Endothelial cell (in vitro differentiated cells): ENCODE measurements around the gene ETFA. TPM values are rescaled to one million over a fixed set of nuclear protein-coding genes. Genes with fewer than 3 reads are reported as not detected.

ENCODE experiments used
- DNase-seq: peaks from one replicate; pipeline ENCODE4 v3.0.0; 2021; ENCODE audit warnings: low spot score
- H3K27ac Mint-ChIP-seq: one replicate; pipeline ENCODE4 v1.8.0; 2021; ENCODE audit warnings: mixed read lengths, inconsistent platforms; ENCODE audit not compliant: unreplicated experiment
- H3K27me3 Mint-ChIP-seq: one replicate; pipeline ENCODE4 v1.8.0; 2021; ENCODE audit warnings: mild to moderate bottlenecking, moderate library complexity, mixed read lengths, inconsistent platforms; ENCODE audit not compliant: unreplicated experiment
- H3K36me3 Mint-ChIP-seq: one replicate; pipeline ENCODE4 v1.8.0; 2021; ENCODE audit warnings: mild to moderate bottlenecking, low read depth, mixed read lengths, inconsistent platforms; ENCODE audit not compliant: unreplicated experiment
- H3K4me1 Mint-ChIP-seq: one replicate; pipeline ENCODE4 v1.8.0; 2021; ENCODE audit warnings: mild to moderate bottlenecking, mixed read lengths, inconsistent platforms; ENCODE audit not compliant: unreplicated experiment
- H3K4me3 Mint-ChIP-seq: one replicate; pipeline ENCODE4 v1.8.0; 2021; ENCODE audit warnings: mild to moderate bottlenecking, mixed read lengths, inconsistent platforms; ENCODE audit not compliant: unreplicated experiment
- H3K9me3 Mint-ChIP-seq: one replicate; pipeline ENCODE4 v1.8.0; 2021; ENCODE audit warnings: mixed read lengths, inconsistent platforms; ENCODE audit not compliant: unreplicated experiment
- total RNA-seq: library from RNA; stranded (reverse); fragmentation: NEBNext Ultra II Directional; extraction: Animal tissue kit (Norgen Biotek cat#: 25700); gene quantifications from one replicate; pipeline ENCODE4 v1.2.1, GENCODE V29; 2021; ENCODE audit not compliant: unreplicated experiment
- TF ChIP-seq, protein P1 (sequence below): fragments of 200-600 bp; sonication (generic); IDR thresholded peaks from one replicate; pipeline ENCODE4 v1.5.0; 2021; ENCODE audit warnings: antibody characterized with exemption; ENCODE audit not compliant: unreplicated experiment

ETFA gene
- total RNA-seq, 1 donor from 2014 or later, result 103 TPM

DNA sequence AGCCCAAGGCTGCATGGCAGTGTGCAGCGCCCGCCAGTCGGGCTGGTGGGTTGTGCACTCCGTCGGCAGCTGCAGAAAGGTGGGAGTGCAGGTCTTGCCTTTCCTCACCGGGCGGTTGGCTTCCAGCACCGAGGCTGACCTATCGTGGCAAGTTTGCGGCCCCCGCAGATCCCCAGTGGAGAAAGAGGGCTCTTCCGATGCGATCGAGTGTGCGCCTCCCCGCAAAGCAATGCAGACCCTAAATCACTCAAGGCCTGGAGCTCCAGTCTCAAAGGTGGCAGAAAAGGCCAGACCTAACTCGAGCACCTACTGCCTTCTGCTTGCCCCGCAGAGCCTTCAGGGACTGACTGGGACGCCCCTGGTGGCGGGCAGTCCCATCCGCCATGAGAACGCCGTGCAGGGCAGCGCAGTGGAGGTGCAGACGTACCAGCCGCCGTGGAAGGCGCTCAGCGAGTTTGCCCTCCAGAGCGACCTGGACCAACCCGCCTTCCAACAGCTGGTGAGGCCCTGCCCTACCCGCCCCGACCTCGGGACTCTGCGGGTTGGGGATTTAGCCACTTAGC, 29.6 kb upstream of the ETFA start:
- peaks cover 42% of the 10 kb centered on the region for H3K27me3 Mint-ChIP-seq
- H3K4me3 Mint-ChIP-seq, result no peak overlapping the region
- H3K27ac Mint-ChIP-seq, result no peak overlapping the region
- peaks cover 5% of the 10 kb centered on the region for H3K36me3 Mint-ChIP-seq
- TF ChIP-seq, protein P1, sequence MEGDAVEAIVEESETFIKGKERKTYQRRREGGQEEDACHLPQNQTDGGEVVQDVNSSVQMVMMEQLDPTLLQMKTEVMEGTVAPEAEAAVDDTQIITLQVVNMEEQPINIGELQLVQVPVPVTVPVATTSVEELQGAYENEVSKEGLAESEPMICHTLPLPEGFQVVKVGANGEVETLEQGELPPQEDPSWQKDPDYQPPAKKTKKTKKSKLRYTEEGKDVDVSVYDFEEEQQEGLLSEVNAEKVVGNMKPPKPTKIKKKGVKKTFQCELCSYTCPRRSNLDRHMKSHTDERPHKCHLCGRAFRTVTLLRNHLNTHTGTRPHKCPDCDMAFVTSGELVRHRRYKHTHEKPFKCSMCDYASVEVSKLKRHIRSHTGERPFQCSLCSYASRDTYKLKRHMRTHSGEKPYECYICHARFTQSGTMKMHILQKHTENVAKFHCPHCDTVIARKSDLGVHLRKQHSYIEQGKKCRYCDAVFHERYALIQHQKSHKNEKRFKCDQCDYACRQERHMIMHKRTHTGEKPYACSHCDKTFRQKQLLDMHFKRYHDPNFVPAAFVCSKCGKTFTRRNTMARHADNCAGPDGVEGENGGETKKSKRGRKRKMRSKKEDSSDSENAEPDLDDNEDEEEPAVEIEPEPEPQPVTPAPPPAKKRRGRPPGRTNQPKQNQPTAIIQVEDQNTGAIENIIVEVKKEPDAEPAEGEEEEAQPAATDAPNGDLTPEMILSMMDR, result no peak
- H3K4me1 Mint-ChIP-seq, result peaks cover 42% of the 10 kb centered on the region
- no peak for DNase-seq
- H3K9me3 Mint-ChIP-seq, result no peaks in the 10 kb centered on the region

DNA sequence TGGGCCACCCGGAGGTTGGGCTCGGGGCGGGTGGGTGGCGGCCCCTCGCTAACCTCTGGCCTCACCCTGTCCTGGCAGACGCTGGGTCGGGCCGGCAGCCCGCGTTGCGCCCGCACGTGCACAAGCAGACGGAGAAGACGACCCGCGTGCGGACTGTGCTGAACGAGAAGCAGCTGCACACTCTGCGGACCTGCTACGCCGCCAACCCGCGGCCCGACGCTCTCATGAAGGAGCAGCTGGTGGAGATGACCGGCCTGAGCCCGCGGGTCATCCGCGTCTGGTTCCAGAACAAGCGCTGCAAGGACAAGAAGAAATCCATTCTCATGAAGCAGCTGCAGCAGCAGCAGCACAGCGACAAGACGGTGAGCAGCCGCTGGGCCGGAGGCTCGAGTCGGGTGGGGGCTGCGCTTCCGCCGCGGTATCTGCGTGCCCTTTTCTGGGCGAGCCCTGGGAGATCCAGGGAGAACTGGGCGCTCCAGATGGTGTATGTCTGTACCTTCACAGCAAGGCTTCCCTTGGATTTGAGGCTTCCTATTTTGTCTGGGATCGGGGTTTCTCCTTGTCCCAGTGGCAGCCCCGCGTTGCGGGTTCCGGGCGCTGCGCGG, 29.0 kb upstream of the ETFA start:
- Mint-ChIP-seq H3K27ac (no peak overlapping the region), H3K9me3 (no peaks in the 10 kb centered on the region), H3K4me3 (peak overlapping the region; percentile 44), H3K36me3 (peaks cover 5% of the 10 kb centered on the region), H3K4me1 (peaks cover 42% of the 10 kb centered on the region), H3K27me3 (peaks cover 41% of the 10 kb centered on the region)
- no peak for DNase-seq
- TF ChIP-seq, protein P1, result no peak

DNA sequence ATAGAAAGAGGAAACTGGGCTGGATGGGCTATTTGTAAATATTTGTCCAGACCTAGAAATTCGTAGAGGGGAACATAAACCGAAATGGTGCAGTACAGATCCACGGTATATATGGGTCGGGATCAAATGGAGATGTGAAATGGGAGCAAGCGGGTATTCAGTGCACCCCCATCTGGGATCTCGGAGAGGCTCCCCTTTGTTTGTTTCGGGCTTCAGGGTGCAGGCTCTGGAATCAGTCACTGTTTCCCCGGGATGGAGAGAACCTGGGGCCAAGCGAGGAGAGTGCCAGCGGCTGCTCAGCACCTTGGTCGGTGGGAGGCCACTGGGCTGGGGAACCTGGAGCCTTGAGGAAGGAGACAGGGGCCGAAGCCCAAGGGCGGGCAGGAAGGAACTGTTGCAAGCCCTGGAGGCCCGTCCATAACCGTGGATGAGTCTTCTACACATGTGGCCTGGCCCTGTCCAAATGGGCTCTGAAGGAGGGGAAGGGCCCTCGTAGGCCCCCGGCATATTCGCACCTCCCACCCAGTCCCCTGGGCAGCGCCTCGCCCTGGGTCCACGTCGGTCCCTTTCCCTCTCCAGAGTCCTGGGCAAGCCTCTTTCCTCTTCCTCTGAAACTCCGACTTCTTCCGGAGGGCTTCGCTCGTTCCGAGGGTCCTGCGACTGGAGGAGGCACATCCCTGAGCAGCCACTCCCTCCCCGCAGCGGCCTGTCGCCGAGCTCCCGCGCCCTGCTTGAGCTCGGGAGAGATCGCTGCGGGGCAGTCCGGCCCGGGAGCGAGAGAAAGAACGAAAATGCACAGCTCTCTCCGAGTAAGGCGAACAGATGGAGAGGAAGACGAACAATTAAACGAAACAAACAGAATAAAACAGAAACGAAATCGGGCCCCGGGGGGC, 28.3 kb upstream of the ETFA start:
- Mint-ChIP-seq H3K9me3 (no peaks in the 10 kb centered on the region), H3K4me1 (peaks cover 41% of the 10 kb centered on the region), H3K4me3 (peak overlapping the region; percentile 44), H3K36me3 (peaks cover 5% of the 10 kb centered on the region), H3K27ac (no peak overlapping the region), H3K27me3 (peaks cover 39% of the 10 kb centered on the region)
- TF ChIP-seq, protein P1, result no peak
- DNase-seq, result no peak

DNA sequence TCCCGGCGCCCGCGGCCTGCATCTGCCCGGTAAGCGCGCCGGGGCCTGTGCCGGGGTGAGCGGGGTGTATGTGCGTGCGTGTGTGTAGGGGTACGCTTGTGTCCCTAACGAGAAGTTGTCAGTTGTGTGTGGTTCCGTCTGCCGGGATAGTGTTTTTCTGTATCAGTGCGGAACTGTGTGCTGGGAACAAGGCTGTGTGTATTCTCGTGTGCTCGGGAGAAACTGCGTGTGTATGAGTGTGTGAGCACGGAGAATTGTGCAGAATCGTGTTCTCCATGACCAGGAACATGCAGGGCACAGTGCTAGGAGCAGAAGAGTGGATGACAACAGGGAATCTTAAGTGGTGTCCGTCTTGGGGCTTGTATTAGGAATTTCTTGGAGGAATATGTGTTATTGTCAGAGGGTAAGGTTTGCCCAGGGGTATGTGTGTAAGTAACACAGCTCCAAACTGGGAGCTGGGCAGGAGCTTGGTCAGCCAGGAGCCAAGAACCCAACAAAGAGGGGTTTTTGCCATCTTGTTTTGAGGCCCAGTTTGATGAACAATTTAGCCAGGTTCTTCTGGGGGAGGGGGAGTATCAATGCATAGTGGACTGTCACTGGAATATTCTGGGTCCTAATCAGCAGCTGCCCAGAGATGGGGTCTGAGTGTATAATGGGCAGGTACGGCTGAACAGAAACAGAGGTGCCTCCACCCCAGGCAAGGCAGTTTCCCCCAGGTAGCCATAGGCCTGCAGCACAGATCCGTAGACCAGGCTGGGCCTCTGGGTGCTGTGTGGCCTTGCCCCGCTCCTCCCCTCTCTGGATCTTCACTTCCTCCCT, 27.4 kb upstream of the ETFA start:
- Mint-ChIP-seq H3K9me3 (no peaks in the 10 kb centered on the region), H3K36me3 (peaks cover 5% of the 10 kb centered on the region), H3K4me3 (peak overlapping the region; percentile 87), H3K27ac (no peak overlapping the region), H3K27me3 (peaks cover 45% of the 10 kb centered on the region), H3K4me1 (peaks cover 44% of the 10 kb centered on the region)
- TF ChIP-seq, protein P1, result no peak
- no peak for DNase-seq
